GM10847 (cell line): ENCODE measurements around the gene TSPAN10.
A peak's percentile ranks its signal among the peaks of the same experiment; 100 is the strongest.

Source experiments
- POLR2A ChIP-seq: IDR thresholded peaks from 2 replicates; pipeline ENCODE4 v1.6.1; 2011; ENCODE audit not compliant: insufficient read length; ENCODE audit errors: extremely low read depth

Gene TSPAN10

GRCh38 chr17:81648013-81648706, 11.2 kb downstream of the TSPAN10 start:
- TF ChIP-seq POLR2A = no peak

- TF ChIP-seq POLR2A = no peak
Observed at GRCh38 chr17:81648707-81649085, 11.7 kb downstream of the TSPAN10 start.

- TF ChIP-seq POLR2A = no peak
Observed at GRCh38 chr17:81650951-81651350, 14.0 kb downstream of the TSPAN10 start.

GRCh38 chr17:81651692-81652091, 14.7 kb downstream of the TSPAN10 start:
- no peak for TF ChIP-seq POLR2A

GRCh38 chr17:81652906-81653771, 16.1 kb downstream of the TSPAN10 start:
- no peak for TF ChIP-seq POLR2A

- TF ChIP-seq POLR2A = no peak
Observed at GRCh38 chr17:81655378-81656117, 18.6 kb downstream of the TSPAN10 start.

GRCh38 chr17:81656118-81656743, 19.2 kb downstream of the TSPAN10 start, which contains the start of gene PDE6G:
PDE6G (minus strand) TSS chr17:81656542; CDS start chr17:81653305, 3,237 bp downstream.
- no peak for TF ChIP-seq POLR2A

- TF ChIP-seq POLR2A = no peak
Observed at GRCh38 chr17:81656835-81657234, 19.8 kb downstream of the TSPAN10 start.

- no peak for TF ChIP-seq POLR2A
Observed at GRCh38 chr17:81659038-81659437, 22.0 kb downstream of the TSPAN10 start.

- no peak for TF ChIP-seq POLR2A
Observed at GRCh38 chr17:81660441-81660840, 23.4 kb downstream of the TSPAN10 start.

GRCh38 chr17:81662002-81662401, 25.0 kb downstream of the TSPAN10 start:
- no peak for TF ChIP-seq POLR2A

- no peak for TF ChIP-seq POLR2A
Observed at GRCh38 chr17:81664051-81664470, 27.1 kb downstream of the TSPAN10 start.

- TF ChIP-seq POLR2A = peak; percentile 9
Observed at GRCh38 chr17:81665205-81666091, 28.5 kb downstream of the TSPAN10 start.

- no peak for TF ChIP-seq POLR2A
Observed at GRCh38 chr17:81666092-81666341, 29.0 kb downstream of the TSPAN10 start.

- peak; percentile 97 for TF ChIP-seq POLR2A
Observed at GRCh38 chr17:81666342-81667191, 29.6 kb downstream of the TSPAN10 start, which contains the start of the genes CCDC137 and OXLD1. CCDC137 (plus strand) TSS chr17:81666737; CDS start chr17:81666767, 30 bp downstream. OXLD1 (minus strand) TSS chr17:81666605; CDS start chr17:81666577, 28 bp downstream.
